ENCODE results near the gene PTPRT. TPM values are rescaled to one million over a fixed set of nuclear protein-coding genes. Genes with fewer than 3 reads are reported as not detected.

Gene PTPRT
- total RNA-seq, 1 experiment from 2014 or later, result not detected

GRCh38 chr20:42968746-42969145 lies 221.0 kb downstream of the PTPRT start:
- no peak overlapping the region for H3K27ac Mint-ChIP-seq (ENCODE audit: unreplicated experiment)
- no peak for TF ChIP-seq CTCF (IDR thresholded peaks at IDR 0.05; ENCODE audit: unreplicated experiment)
- H3K4me3 Mint-ChIP-seq (ENCODE audit: low read depth, unreplicated experiment), result no peak overlapping the region
- BruUV-seq (replicated peaks), result no TSS peak
- H3K27me3 Mint-ChIP-seq (ENCODE audit: unreplicated experiment), result peaks cover 34% of the 10 kb centered on the region
- CTCF ChIA-PET, result interaction anchor here (0.5 kb wide), 1 partner anchor 222 kb away, joined by 4 read pairs; no protein-coding TSS in a partner anchor
- H3K9me3 Mint-ChIP-seq (ENCODE audit: low read depth, unreplicated experiment), result peaks cover 3% of the 10 kb centered on the region
- no peaks in the 10 kb centered on the region for H3K4me1 Mint-ChIP-seq (ENCODE audit: low read depth, unreplicated experiment)
- H3K36me3 Mint-ChIP-seq (ENCODE audit: insufficient read depth, unreplicated experiment), result no peaks in the 10 kb centered on the region
- intact Hi-C loops (cut with micrococcal nuclease; ENCODE audit: unreplicated experiment), result no loop called here
- no peak for DNase-seq

- peaks cover 15% of the 10 kb centered on the region for H3K27me3 Mint-ChIP-seq (ENCODE audit: unreplicated experiment)
- CTCF ChIA-PET, result no interaction called here
- no peak overlapping the region for H3K4me3 Mint-ChIP-seq (ENCODE audit: low read depth, unreplicated experiment)
- no TSS peak for BruUV-seq (replicated peaks)
- peaks cover 3% of the 10 kb centered on the region for H3K9me3 Mint-ChIP-seq (ENCODE audit: low read depth, unreplicated experiment)
- TF ChIP-seq CTCF (IDR thresholded peaks at IDR 0.05; ENCODE audit: unreplicated experiment), result no peak
- intact Hi-C loops (cut with micrococcal nuclease; ENCODE audit: unreplicated experiment), result no loop called here
- H3K27ac Mint-ChIP-seq (ENCODE audit: unreplicated experiment), result no peak overlapping the region
- H3K4me1 Mint-ChIP-seq (ENCODE audit: low read depth, unreplicated experiment), result peaks cover 3% of the 10 kb centered on the region
- no peak for DNase-seq
- H3K36me3 Mint-ChIP-seq (ENCODE audit: insufficient read depth, unreplicated experiment), result no peaks in the 10 kb centered on the region
Measured at GRCh38 chr20:42963796-42964195, 225.9 kb downstream of the PTPRT start.

- Mint-ChIP-seq H3K27me3 (ENCODE audit: unreplicated experiment) (no peaks in the 10 kb centered on the region), H3K36me3 (ENCODE audit: insufficient read depth, unreplicated experiment) (no peaks in the 10 kb centered on the region), H3K4me1 (ENCODE audit: low read depth, unreplicated experiment) (peaks cover 24% of the 10 kb centered on the region), H3K9me3 (ENCODE audit: low read depth, unreplicated experiment) (peaks cover 3% of the 10 kb centered on the region), H3K27ac (ENCODE audit: unreplicated experiment) (no peak overlapping the region), H3K4me3 (ENCODE audit: low read depth, unreplicated experiment) (no peak overlapping the region)
- intact Hi-C loops (cut with micrococcal nuclease; ENCODE audit: unreplicated experiment), result no loop called here
- DNase-seq, result no peak
- no peak for TF ChIP-seq CTCF (IDR thresholded peaks at IDR 0.05; ENCODE audit: unreplicated experiment)
- CTCF ChIA-PET, result no interaction called here
- BruUV-seq (replicated peaks), result no TSS peak
Measured at GRCh38 chr20:42961771-42962170, 227.9 kb downstream of the PTPRT start.

GRCh38 chr20:42959996-42960395 lies 229.7 kb downstream of the PTPRT start:
- CTCF ChIA-PET, result no interaction called here
- H3K36me3 Mint-ChIP-seq (ENCODE audit: insufficient read depth, unreplicated experiment), result no peaks in the 10 kb centered on the region
- TF ChIP-seq CTCF (IDR thresholded peaks at IDR 0.05; ENCODE audit: unreplicated experiment), result no peak
- intact Hi-C loops (cut with micrococcal nuclease; ENCODE audit: unreplicated experiment), result no loop called here
- H3K4me3 Mint-ChIP-seq (ENCODE audit: low read depth, unreplicated experiment), result no peak overlapping the region
- no TSS peak for BruUV-seq (replicated peaks)
- H3K9me3 Mint-ChIP-seq (ENCODE audit: low read depth, unreplicated experiment), result peaks cover 4% of the 10 kb centered on the region
- H3K4me1 Mint-ChIP-seq (ENCODE audit: low read depth, unreplicated experiment), result peaks cover 30% of the 10 kb centered on the region
- no peak overlapping the region for H3K27ac Mint-ChIP-seq (ENCODE audit: unreplicated experiment)
- no peaks in the 10 kb centered on the region for H3K27me3 Mint-ChIP-seq (ENCODE audit: unreplicated experiment)
- DNase-seq, result no peak
